IPS-20b (cell line): ENCODE measurements around the gene CD47.

Experiments used
- H3K27ac ChIP-seq: one replicate; pipeline ENCODE4 v1.5.1; 2013; ENCODE audit warnings: low read length
- H3K27me3 ChIP-seq: 2 replicates; pipeline ENCODE4 v1.6.1; 2013; ENCODE audit warnings: mild to moderate bottlenecking, low read length, inconsistent platforms; ENCODE audit not compliant: insufficient read depth
- H3K36me3 ChIP-seq: 2 replicates; pipeline ENCODE4 v1.6.1; 2013; ENCODE audit warnings: low read depth, mild to moderate bottlenecking, inconsistent platforms, low read length, moderate library complexity; ENCODE audit not compliant: insufficient read depth
- H3K4me1 ChIP-seq: 2 replicates; pipeline ENCODE4 v1.6.1; 2013; ENCODE audit warnings: mild to moderate bottlenecking, control low read depth, inconsistent platforms, low read length, moderate library complexity; ENCODE audit not compliant: insufficient read depth
- H3K4me3 ChIP-seq: 2 replicates; pipeline ENCODE4 v1.5.1; 2013; ENCODE audit warnings: mild to moderate bottlenecking, low read length, inconsistent platforms
- H3K9ac ChIP-seq: 2 replicates; pipeline ENCODE4 v1.6.1; 2013; ENCODE audit warnings: low read depth, mild to moderate bottlenecking, inconsistent platforms, low read length, moderate library complexity
- H3K9me3 ChIP-seq: 2 replicates; pipeline ENCODE4 v1.6.1; 2013; ENCODE audit warnings: mild to moderate bottlenecking, low read depth, low read length, inconsistent platforms; ENCODE audit not compliant: insufficient read depth

Gene CD47

DNA sequence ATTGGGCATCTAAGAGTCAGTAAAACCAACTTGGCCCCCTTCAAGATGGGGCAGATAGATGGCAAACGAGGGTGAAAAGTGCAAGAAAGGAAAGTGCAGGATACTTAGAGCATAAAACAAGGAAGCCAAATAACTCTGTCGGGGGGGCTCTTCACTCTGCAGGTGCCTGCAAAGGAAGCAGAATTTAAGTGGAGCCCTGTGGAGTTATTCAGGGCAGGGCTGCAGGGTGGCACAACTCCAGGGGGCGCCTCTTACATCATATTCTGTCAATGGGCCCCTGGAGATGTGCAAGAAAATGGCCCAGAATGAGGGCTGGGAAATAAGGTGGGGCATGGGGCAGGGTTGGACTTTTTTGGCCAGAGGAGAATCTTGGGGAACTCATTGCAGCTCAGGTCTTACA is 69.7 kb downstream of the CD47 start:
- Histone ChIP-seq H3K9me3 (no peaks in the 10 kb centered on the region), H3K27me3 (no peaks in the 10 kb centered on the region), H3K4me1 (peaks cover 4% of the 10 kb centered on the region), H3K36me3 (no peaks in the 10 kb centered on the region), H3K27ac (no peak overlapping the region), H3K9ac (no peak overlapping the region), H3K4me3 (no peak overlapping the region)

DNA sequence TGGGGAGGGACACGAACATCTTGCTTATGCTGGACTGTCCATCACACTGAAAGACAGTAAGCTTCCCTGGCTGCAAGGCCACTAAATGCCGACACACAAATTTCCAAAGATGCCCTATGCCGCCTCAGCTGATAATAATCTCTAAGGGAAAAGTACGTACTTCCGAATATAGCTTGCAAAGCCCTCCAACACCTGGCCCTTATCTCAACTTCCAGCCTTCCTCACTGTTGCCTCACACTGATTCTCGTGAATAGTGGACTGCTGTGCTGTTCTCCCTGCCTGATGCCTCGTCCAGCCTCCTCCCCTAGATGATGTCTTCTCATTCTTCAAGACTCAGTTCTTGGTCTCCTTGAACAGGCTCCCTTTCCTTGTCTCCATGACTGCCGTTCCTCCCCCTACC is 72.3 kb downstream of the CD47 start:
- Histone ChIP-seq H3K4me1 (peaks cover 4% of the 10 kb centered on the region), H3K36me3 (no peaks in the 10 kb centered on the region), H3K27me3 (no peaks in the 10 kb centered on the region), H3K27ac (no peak overlapping the region), H3K9me3 (no peaks in the 10 kb centered on the region), H3K4me3 (no peak overlapping the region), H3K9ac (no peak overlapping the region)

DNA sequence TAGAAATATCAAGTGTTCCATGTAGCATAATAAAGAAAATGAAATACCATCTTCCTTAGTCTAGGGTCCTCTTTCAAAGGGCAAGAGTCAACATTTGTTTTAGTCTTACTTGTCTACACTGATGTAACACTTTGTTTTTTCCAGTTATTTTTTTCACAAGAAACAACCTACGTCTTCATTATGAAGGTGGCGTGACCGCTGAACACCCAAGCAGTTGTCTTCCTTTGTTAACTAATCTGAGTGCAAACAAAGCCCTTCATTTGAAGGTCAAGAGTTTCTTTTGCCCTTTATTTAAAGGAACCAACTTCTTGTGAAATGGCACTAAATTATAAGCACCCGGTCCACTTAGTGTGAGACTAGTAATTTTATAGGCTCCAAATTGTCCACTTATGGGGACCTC is 73.2 kb downstream of the CD47 start:
- no peaks in the 10 kb centered on the region for H3K9me3 ChIP-seq
- H3K27me3 ChIP-seq = no peaks in the 10 kb centered on the region
- no peaks in the 10 kb centered on the region for H3K36me3 ChIP-seq
- H3K4me1 ChIP-seq = peaks cover 4% of the 10 kb centered on the region
- H3K4me3 ChIP-seq = no peak overlapping the region
- H3K9ac ChIP-seq = no peak overlapping the region
- H3K27ac ChIP-seq = no peak overlapping the region

DNA sequence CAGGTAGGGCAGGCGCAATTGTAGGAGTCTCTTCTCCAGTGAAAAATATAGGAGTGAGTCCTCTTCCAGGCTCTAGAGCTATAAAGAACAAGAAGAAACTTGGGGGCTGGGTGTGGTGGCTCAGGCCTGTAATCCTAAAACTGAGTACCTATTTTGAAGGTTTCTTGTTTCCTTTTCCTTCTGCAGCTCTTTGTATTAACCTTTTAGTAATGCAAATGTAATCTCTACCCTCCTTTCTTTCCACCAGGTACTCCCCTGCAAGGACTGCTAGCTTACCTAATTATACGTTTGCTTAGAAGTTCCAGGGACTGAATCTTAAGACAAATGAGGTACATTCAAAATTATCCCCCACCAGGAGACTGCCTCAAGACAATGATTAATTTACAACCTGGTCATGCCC is 75.9 kb downstream of the CD47 start:
- no peak overlapping the region for H3K27ac ChIP-seq
- no peak overlapping the region for H3K4me3 ChIP-seq

DNA sequence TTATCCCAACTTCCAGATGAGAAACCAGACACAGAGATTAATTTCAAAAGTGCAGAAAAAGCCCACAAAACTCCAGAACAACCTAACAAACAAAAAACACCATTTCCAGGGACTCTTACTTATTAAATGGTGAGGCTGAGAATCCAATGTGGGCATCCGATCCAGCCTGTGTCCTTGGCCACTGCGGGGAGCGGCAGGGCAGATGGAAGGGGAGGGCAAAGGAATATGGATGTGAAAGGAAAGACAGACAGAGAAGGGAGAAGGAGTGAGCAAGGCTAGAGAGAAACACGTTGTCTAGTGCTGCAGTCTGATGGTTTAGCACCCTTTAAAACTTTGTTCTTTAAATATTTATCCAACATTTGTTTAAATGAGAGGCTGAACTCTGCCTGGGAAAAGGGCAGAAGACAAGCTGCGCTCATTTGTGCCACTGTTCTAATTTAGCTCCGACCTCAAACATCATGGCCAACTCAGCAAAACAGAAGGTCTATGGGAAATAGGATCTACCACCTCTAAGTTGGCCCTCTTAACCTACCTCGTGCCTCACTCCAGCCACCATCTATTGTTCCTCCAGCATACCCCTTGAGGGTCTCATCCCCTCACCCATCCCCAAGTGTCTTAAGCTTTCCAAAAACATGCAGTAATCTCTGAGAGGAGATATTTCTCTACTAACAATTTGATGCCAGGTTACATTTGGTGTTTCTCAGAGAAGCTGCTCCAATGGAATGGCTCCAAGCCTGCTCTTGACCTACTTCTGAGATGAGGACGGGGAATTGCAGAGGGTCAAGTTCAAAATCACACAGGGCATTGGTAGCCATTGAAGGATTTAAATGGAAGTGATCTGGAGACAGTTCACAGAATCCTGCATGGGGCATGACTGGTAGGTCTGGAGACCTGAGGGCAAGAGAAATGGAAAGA is 77.4 kb downstream of the CD47 start:
- H3K4me1 ChIP-seq = no peaks in the 10 kb centered on the region; the same call in 1 of the 2 replicates
- H3K27ac ChIP-seq = no peak overlapping the region
- H3K4me3 ChIP-seq = no peak overlapping the region
- no peaks in the 10 kb centered on the region for H3K9me3 ChIP-seq
- no peaks in the 10 kb centered on the region for H3K27me3 ChIP-seq
- H3K36me3 ChIP-seq = no peaks in the 10 kb centered on the region
- H3K9ac ChIP-seq = no peak overlapping the region

More for the DNA sequence above, 75.9 kb downstream of the CD47 start:
- H3K4me1 ChIP-seq = no peaks in the 10 kb centered on the region; the same call in 1 of the 2 replicates
- no peaks in the 10 kb centered on the region for H3K9me3 ChIP-seq
- no peak overlapping the region for H3K9ac ChIP-seq
- H3K27me3 ChIP-seq = no peaks in the 10 kb centered on the region
- no peaks in the 10 kb centered on the region for H3K36me3 ChIP-seq

DNA sequence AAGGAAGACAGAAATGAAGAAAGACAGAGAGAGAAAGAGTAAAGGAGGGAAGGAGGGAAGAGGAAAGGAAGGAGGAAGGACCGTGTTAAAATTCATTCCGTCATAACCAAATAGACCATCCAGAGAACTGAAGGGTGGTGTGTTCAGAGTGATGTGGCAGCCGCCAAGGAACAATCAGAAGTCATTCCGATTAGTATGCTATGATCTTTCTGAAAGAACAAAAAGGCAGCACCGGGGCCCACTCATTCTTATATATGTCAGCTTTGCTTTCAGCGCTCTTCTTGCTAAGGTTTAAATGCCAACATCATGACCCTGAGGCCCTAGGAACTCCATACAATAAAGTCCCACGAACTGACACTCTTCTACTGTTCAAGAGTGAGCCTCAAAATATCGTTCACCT is 78.5 kb downstream of the CD47 start:
- H3K9me3 ChIP-seq = no peaks in the 10 kb centered on the region
- no peak overlapping the region for H3K27ac ChIP-seq
- H3K27me3 ChIP-seq = no peaks in the 10 kb centered on the region
- H3K4me3 ChIP-seq = no peak overlapping the region
- no peak overlapping the region for H3K9ac ChIP-seq
- no peaks in the 10 kb centered on the region; the same call in 1 of the 2 replicates for H3K4me1 ChIP-seq
- no peaks in the 10 kb centered on the region for H3K36me3 ChIP-seq

DNA sequence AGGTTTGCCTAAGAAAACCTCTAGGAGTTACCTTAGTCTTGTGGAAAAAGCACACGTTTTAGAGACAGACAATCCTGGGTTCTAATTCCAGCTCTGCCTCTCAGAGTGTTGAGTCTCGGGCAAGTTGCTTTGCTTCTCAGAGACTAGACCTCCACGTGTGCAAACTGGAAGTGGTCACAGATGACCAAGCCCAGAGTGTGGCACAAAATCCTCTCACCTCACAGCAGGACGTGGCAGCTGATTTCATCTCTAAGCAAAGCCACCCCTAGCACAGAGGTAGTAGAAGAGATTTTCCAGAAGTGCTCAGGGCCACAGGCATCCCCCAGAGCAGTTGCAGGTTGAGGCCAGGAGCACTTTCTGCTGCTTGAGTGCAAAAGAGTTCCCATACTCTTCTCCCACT is 79.2 kb downstream of the CD47 start:
- Histone ChIP-seq H3K4me1 (no peaks in the 10 kb centered on the region; the same call in 1 of the 2 replicates), H3K9me3 (no peaks in the 10 kb centered on the region), H3K27me3 (no peaks in the 10 kb centered on the region), H3K4me3 (no peak overlapping the region), H3K9ac (no peak overlapping the region), H3K36me3 (no peaks in the 10 kb centered on the region), H3K27ac (no peak overlapping the region)

DNA sequence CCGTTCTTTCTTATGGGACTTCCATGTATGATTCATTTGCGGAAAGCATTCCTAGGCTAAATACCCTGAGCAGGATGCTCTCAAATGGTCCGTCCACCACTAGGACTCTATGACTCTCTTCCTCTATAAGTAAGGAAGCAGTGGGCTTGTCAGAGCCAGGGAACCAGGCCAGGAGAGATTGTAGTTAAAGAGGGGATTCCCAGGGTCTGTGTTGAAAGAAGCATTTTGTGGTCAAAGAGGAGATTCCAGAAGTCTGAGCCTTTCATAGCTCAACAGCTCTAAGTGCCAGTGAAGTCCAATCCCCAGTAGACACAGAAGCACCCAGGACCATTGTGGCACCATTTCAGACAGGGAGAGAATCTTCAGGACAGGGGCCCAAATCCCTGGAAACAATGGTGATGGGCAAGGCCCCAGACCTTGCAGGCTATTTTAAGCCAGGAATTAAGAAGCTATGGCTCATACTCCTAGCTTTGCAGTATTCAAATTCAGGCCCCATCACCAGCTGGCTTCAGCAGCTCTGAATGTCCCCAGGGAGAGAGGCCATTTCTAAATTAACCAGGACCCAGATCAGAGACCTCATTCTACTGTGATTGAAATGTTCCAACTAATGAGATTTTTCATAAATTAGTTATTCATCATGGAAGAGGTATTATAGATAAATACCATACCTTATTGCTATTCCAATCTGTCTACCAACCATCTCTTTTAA is 81.7 kb downstream of the CD47 start:
- no peak overlapping the region for H3K9ac ChIP-seq
- no peak overlapping the region for H3K27ac ChIP-seq
- no peak overlapping the region for H3K4me3 ChIP-seq
- H3K4me1 ChIP-seq = no peaks in the 10 kb centered on the region
- no peaks in the 10 kb centered on the region for H3K9me3 ChIP-seq
- no peaks in the 10 kb centered on the region for H3K27me3 ChIP-seq
- no peaks in the 10 kb centered on the region for H3K36me3 ChIP-seq

DNA sequence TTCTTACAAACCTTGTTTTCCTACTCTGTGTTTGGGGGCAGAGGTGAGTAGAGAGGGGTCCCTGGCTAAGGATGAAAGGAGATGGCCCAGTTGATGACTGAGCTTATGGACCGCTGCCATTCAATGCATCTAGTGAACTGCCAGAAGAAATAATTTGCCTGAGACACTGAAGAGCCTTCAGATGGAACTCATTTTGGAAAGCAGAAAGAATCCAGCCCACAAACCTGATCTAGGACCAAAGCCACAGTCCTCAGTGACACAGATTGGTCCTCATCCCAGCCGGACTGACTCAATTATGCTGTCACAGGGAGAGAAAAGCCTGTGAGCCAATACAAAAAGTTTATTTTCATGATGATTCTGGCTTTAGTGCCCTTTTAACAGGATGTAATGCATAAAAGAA is 82.7 kb downstream of the CD47 start:
- no peaks in the 10 kb centered on the region for H3K36me3 ChIP-seq
- no peaks in the 10 kb centered on the region for H3K9me3 ChIP-seq
- H3K27me3 ChIP-seq = no peaks in the 10 kb centered on the region
- H3K9ac ChIP-seq = no peak overlapping the region
- no peak overlapping the region for H3K4me3 ChIP-seq
- H3K27ac ChIP-seq = no peak overlapping the region
- H3K4me1 ChIP-seq = no peaks in the 10 kb centered on the region

DNA sequence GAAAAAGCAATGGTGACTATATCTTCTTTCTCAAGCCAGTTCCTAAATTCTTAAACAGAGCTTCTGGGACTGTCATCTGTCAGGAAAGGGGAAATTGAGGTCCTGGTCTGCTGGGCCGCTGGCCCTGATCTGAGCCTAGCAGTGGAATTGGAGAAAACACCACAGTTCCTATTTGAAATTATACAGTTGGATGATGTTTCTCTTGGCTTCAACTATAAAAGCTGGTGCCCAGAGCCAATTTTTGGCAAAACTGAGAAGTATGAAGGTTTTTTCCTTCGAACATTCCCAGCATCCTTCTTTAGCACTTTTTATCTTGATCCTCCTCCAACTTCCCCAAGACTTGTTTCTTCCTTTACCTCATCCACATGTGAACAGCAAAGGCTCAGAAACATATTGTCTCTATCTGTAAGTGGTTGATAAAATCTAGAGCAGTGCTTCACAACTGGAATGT is 83.9 kb downstream of the CD47 start:
- H3K27ac ChIP-seq = no peak overlapping the region
- H3K4me3 ChIP-seq = no peak overlapping the region
- H3K9me3 ChIP-seq = no peaks in the 10 kb centered on the region
- H3K9ac ChIP-seq = no peak overlapping the region
- no peaks in the 10 kb centered on the region for H3K27me3 ChIP-seq
- H3K4me1 ChIP-seq = no peaks in the 10 kb centered on the region
- no peaks in the 10 kb centered on the region for H3K36me3 ChIP-seq

DNA sequence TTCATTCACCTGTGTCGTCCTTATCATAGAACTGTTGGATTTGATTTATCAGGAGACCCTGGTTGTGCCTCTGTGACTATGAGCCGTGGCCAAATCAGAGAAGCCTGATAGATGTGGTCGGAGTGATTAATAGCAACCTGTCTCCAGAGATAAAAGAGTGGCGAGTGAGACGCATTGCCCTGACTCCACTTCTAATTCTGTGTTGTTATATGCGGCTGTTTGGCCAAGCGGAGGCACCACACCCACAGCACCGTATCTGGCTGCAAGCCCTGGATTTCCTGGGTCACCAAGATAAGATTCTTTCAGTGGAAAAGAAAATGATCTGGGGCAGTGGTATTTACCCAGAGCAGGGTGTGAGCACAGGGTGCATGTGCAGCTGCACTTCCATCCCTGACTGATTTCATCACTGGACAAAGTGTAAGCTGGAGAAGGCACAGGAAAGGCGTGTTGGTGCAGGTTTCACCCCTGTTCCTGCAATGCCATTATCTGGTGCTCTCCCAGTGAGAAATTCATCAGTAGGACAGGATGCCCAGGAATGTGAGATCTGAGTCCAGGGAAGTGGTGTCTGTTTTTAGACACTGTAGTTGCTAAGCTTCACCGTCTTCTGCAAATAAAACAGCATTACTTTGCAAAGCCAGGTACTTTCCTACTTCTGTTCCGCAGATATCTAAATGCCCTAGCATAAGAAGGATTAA is 84.6 kb downstream of the CD47 start:
- Histone ChIP-seq H3K27ac (no peak overlapping the region), H3K36me3 (no peaks in the 10 kb centered on the region), H3K9me3 (no peaks in the 10 kb centered on the region), H3K9ac (no peak overlapping the region), H3K4me1 (no peaks in the 10 kb centered on the region), H3K27me3 (no peaks in the 10 kb centered on the region), H3K4me3 (no peak overlapping the region)
